Activated T-helper 1 cell treated with Interleukin-2 at 50 U/mL for 16 hours (primary cell): Measurements from ENCODE around the gene RPL18A.
A peak's percentile ranks its signal among the peaks of the same experiment; 100 is the strongest.

Experiments
- DNase-seq: peaks from one replicate; pipeline ENCODE4 v3.0.0-alpha.2; 2020; ENCODE audit warnings: low read depth

The RPL18A gene

DNA sequence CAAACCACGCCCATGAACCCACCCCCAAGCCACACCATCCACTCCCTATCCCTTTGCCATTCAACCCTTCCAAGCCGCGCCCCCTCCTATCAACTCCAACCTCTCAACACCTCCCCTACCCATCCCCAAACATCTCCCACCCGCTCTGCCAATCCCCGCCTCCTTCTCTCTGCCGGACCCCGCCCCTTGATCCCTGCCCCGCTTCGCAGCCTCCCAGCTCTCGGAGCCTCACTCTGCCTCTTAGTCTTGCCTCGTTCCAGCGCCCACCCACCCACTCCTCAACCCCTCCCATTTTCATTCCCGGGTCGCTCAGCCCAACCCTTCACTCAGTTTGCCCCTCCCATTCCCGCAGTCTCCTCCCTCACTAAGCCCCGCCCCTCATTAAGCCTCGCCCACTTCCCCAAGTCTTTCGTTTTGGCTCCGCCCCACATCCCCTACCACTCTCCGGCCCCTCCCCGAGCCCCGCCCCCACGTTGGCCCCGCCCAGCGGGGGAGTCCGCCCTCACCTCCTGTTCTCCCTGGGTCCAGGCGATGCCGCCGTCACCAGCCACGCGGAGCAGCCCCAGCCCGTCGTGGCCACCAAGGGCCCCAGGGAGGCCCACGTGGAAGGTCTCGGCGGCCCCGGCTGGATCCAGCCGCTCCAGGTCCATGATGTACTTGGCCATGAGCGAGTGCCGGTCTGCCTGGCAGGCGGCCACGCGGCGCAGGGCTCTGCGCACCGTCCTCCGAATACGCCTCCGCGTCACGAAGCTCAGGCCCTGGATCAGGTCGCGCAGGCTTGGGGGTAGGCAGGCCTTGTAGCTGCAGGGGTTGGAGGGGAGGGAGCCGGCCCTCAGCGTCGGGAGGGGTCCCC is 17.7 kb upstream of the RPL18A start:
- no peak for DNase-seq

DNA sequence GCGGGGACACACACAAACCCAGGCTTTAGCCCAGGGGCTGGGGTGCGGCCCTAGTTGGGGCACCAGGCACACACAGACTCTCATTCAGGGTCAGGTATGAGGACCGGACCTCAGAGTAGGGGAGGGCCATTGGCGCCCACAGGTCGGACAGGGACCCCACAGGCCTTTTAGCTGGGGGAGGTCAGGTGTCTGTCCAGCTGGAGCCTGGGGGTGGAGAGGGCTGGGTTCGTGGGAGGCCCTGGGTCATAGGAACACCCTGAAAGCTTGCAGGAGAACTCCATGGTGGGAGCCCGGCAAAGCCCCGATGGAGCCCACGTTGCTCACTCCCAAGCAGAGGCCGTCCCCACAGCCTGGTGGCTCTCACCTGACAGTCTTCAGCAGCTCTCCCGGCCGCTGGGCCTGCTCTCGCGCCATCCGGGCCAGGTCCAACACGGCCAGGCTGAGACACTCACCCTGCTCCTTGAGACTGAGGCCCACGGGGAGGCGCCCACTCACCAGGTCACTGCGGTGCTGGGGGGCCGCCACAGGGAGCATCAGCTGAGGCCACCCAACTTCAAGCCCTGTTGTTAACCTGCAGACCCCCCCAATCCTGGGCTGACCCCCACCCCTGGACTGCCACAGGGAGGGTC is 16.9 kb upstream of the RPL18A start:
- DNase-seq: no peak

DNA sequence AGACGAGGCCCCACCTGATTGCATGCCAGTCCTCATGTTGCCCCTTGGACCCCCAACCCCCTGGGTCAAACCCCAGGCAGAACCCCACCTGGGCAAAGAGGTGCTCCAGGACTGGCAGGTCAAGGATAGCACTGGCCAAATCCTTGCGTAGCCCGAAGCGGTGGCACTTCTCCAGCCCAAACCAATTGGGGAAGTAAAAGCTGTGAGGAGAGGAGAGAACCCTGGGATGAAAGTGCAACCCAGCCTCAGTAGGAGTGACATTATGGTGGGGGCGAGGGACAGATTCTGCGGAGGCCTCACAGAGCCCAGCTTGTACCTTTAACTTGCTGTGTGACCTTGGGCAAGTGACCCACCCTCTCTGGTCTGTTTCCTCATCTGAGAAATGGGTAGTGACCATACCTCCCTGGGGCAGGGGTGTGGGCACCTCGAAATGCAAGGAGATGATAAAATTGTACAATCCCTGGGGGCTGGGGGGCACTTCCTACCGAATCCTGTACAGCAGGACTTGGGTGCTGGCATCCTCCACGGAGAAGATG is 16.4 kb upstream of the RPL18A start:
- no peak for DNase-seq

DNA sequence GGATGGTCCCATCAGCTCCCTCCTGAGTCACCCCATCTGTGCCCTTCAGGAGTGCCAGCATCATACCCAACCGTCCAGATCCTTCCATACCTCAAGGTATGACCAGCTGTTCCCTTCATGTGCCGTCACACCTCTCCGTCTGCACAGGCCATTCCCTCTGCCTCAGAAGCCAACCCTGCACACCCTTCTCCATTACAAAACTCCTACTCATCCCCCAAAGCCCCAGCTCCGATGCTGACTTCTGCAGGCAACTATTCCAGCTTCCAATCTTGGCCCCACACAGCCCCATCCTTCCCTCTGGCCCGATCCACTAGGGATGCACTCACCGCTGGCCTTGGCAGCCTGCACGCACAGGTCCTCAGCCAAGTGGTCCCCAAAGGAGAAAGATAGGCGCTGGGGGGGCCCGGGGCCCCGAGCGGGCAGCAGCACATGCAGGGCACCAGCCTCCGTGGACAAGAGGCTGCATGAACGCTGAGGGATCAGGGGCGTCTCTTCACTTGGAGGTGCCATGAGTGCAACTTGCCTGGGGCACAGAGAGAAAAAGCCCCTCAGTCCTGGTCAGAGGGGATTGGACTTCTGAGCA is 15.7 kb upstream of the RPL18A start:
- no peak for DNase-seq

DNA sequence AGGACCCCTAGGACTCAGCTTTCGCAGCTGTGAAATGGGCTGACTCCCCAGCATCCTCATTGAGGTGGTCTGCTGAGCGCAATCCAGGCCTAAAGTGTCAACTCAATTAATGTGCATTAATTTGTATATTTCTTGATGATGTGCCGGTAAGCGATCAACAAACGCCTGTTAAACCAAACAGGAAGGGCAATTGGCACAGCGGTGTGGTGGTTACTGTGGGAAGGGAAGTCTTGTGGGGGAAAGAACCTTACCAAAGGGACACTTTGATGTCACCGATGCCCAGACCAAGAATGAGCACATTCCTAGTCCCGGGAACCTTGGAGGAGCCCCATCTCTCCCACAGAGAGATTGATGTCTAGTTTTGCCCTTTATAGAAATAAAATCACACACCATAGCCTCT is 13.6 kb upstream of the RPL18A start:
- peak; percentile 31 for DNase-seq

DNA sequence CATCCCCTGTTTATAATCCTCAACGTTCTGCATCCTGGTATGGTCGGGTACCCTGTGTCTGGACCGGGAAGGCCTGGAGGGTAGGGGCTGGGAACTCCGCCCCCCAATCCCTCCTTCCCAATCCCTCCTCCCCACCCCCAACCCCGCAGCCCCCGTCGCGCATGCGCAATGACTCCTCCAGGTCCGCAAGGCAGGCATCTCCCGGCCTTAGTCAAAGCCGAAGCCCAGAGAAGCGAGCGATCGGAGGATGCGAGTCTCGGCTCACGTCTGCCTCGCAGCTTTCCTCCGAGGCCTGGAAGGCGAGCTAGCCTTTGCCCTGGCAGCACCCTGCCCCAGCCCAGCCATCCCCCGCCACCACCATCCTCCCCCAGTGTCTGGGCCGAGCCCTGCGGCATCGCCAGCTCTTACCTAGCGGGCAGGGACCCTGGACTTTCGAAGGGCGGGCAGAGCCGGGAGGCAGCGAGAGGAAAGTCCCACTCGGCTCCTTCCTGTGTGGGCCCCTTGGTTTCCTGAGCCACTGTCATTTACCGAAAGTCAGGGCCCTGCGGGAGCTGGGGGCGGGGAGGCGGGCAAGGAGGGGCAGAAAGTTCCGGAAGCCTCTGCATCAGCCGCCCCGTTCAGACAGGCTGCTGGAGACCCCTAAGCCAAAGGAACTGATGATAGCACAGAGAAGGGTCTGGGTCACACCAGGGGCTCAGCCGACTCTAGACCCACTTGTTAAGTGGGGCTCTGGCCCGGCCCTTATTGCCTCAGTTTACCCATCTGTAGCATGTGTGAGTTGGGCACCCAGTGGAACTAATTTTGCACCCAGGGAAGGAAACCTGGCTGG is 12.0 kb upstream of the RPL18A start, which contains the start of gene JAK3:
Gene JAK3 (minus strand): TSS at position 445 of the 829 bp plus-strand sequence. CDS start 3,565 bp downstream, outside the sequence.
- DNase-seq: peak; percentile 69

DNA sequence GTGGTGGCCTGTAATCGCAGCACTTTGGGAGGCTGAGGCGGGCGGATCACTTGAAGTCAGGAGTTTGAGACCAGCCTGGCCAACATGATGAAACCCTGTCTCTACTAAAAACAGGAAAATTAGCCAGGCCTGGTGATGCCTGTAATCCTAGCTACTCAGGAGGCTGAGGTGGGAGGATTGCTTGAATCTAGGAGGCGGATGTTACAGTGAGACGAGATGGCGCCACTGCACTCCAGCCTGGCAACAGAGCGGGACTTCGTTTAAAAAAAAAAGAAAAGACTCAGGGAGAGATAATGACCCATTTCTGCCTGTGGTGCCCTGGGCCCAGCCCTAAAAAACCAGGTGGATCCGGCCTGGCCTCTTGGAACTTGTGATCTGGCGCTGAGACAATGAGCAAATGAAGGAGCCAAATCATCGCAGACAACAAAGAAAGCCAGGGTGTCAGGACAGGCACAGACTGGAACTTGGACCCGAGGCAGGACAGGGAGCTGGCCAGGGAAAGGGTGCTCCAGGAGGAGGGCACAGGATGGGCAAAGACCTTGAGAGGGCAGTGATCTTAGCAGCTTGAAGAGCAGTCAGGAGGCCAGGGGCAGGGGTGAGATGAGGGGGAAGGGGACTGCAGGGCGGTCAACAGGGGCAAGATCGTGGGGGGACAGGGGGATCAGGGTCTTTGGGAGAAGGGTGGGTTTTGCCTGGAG is 11.0 kb upstream of the RPL18A start:
- DNase-seq: no peak

DNA sequence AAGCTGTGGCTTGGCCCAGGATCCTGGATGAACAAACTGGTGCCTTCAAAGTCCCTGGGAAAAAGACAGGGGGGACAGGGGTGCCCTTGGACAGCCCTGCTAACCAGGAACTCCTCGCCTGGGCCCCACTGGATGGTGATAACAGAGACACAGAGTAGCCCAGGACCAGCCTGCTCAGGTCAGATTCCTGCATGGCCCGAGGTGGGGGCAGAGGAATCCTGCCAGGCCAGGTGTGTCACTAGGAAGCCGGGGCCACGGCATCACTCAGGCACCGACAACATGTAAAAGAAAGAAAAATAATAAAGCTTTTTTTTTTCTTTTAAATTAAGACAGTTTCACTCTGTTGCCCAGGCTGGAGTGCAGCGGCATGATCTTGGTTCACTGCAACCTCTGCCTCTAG is 5.6 kb upstream of the RPL18A start:
- no peak for DNase-seq

DNA sequence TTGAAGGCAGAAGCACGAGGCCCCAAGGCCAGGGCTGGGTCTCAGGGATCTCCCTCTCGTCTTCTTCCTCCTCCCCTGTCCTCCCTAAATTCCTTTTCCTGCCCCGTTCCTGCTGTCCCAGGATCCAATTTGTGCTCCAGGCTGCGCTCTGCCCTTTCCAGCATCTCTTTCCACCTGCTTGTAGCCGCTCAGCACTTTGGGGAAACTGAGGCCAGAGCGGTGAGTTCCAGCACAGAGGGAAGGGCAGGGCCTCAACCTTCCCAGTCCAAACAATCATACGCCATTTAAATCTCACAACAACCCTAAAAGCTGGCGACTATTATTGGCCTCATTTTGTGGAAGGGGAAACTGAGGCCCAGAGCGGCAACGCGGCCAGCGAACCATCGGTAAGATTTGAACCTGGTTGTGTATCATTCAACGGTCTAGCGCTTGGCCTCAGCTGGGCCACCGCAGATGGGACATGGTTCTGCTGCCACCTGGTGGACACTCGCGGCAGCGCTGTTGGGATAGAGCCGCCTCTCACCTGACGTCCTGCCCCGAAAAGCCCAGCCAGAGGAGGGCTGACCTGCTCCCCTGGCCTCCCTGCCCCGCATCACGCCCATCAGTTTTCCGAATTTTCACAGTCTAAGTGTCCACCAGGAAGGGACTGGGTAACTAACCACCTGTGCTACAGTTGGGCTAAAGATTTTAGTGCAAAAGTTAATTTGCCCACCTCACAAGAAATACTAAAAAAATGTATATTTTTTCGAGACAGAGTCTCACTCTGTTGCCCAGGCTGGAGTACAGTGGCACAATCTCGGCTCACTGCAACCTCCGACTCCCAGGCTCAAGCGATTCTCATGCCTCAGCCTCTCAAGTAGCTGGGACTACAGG is 4.2 kb upstream of the RPL18A start:
- DNase-seq: peak; percentile 80

DNA sequence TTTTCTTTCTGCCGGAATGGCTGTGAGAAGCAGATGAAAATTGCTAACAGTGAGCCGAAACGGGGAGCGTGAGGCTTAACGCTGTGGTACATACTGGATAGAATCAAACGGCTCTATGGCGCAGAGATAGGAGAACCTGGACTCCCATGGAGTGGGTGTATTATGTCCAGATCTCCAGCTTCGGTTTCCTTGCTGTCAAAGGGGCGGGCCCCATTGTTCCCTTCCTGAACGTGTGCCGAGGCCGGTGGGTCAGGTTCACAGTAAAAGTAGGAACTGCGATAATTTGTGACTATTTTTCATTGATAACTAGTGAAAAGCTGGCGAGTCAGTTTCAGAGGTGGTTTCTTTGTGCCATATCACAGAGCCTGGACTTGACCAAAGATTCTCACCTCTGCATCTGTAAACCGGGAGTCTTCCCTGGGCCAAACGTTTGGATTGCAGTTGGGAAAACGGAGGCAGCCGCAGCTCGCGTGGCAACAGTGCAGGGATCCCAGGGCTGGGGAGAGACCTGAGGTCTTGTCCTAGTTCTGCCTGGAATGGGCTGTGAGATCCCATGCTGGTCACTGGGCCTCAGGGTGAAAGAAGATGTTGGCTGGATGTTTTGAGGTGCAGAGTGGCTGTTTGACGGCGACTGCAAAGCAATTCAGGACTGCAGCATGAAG is 752 bp downstream of the RPL18A start:
- DNase-seq: no peak

DNA sequence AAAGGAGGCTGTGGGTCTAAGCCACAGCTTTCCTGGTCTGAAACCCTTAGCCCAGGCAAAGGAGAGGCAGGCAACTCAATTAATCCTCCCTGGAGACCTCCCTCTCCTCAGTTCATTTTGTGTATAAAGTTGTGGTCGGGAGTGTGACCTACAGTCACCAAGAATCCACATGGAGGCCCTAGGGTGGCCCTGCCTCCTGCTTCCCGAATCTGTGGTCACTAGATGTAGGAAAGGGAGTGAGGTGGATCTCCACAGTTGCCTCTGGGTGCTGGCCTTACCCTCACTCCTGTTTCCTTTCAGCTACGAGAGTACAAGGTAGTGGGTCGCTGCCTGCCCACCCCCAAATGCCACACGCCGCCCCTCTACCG is 1.3 kb downstream of the RPL18A start:
- DNase-seq: no peak

DNA sequence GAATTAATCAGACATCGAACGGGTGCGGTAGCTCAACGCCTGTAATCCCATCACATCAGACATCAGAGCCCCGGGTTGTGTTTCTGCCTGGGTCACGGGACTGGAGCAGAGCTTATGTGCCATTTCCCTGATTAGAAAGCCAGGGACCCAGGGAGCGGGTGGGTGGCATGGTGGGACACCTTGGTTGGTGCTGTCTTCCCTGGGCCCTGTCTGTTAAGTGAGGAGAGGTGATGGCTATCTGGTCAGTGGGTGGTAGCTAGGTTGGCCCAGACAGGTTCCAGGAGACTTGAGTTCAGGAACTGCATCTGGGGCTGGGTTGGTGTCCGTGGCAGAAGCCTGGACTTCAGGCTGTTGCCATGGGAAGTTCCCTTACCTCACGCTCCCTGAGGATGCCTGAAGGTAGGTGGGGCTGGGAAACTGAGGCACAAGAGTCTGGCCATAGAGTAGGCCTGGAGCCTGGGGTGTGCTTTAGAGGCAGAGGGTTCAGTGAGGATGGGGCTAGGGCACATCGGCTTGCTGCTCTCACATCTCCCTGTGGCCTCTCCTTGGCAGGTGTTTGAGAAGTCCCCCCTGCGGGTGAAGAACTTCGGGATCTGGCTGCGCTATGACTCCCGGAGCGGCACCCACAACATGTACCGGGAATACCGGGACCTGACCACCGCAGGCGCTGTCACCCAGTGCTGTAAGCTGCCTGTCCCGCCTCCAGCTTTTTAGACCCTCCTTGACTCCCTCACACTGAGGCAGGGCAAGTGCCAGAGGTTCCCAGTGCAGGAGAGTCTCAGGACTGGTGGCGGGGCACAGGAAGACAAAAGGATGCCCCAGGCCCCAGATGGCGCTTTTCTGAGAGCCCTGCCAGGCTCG is 2.1 kb downstream of the RPL18A start:
- DNase-seq: no peak

DNA sequence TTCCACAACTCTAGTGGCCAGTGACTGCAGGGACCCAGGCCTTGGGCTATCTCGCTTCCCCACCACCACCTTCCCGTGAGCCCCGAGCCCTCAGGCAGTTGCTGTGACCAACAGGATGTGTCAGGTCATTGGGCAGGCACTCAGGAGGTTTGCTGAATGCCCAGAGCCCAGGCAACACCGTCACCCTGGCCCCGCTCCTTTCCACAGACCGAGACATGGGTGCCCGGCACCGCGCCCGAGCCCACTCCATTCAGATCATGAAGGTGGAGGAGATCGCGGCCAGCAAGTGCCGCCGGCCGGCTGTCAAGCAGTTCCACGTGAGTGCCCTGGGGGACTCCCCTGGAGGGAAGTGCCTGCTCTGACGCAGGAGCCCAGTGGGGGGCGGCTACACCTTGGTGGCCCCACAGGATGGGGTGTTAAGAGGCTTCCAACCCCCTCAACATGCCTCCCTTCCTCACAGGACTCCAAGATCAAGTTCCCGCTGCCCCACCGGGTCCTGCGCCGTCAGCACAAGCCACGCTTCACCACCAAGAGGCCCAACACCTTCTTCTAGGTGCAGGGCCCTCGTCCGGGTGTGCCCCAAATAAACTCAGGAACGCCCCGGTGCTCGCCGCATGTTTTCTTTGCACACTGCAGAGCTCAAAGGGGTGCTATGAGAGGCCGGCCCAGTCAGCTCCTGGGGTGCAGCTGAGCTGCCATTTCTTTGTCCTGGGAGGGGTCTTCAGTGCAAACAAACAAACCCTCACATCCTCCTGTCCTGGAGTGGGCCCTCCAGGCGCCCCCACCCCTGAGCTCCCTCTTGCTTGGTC is 3.2 kb downstream of the RPL18A start:
- DNase-seq: no peak

DNA sequence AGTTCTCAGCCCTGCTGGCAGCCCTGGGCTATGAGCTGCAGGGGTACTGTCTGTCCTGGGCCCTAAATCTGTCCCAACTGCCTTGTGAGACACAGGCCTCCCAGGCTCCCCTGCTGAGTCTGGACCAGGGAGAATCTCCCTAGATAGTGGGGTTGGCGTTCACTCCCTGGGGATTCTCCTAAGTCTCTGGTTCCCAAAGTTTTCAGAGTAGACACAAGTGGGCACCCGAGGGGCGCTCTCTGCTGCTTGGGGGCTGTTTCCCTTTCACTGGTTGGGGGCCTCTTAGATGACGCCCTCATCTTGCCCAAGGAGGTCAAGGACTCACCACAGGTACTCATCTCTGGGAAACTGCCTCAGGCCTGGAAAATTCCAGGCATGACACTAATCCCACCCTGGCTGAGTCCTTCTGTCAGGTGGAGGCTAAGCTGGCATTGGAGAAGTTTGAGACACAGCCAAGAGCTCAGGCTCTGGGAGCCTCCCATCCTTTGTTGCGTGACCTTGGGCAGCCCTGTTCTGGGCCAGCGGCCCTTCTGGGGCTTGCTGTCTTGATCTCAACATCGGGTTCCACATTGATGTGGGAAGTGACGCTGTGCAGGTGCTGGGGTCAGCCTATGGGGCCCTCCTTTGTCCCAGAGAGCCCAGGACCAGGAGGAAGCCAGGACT is 3.9 kb downstream of the RPL18A start:
- no peak for DNase-seq

DNA sequence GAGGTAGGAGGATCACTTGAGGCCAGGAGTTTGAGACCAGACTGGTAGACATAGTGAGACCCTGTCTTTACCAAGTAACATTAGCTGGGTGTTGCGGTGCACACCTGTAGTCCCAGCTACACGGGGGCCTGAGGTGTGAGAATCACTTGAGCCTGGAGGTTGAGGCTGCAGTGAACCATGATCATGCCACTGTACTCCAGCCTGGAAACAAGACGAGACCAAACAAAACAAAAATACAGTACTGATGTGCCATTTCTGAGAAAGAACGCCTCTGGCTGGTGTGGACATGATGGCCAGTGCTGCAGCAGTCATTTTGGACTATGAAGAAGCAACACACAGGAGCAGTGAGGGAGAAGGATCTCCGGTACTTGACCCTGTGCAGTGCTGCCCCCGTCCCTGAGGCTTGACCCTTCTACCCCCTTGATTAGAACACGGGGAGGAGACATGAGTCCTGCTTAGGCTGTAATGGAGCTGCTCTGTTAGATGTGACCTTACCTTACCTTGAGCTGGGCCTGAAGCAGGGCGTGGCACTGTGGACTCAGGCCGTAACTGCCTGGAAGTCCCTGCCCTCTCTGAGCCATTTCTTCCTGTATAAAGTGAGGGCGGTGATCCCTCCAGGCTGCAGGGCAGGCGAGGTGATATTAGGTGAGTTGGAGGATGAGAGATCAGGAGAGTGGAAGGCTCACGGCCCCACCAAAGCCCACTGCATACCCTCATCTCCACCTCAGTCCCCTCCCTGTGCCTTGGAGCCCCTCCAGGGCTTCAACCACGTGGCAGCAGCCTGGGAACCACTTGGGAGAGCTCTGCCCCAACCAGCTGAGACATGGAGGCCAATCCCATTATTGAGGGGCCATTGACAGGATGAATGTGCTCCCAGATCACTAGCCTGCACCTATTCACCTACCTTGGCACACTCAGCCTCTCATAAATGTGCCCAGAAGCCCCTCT is 5.9 kb downstream of the RPL18A start:
- DNase-seq: no peak

DNA sequence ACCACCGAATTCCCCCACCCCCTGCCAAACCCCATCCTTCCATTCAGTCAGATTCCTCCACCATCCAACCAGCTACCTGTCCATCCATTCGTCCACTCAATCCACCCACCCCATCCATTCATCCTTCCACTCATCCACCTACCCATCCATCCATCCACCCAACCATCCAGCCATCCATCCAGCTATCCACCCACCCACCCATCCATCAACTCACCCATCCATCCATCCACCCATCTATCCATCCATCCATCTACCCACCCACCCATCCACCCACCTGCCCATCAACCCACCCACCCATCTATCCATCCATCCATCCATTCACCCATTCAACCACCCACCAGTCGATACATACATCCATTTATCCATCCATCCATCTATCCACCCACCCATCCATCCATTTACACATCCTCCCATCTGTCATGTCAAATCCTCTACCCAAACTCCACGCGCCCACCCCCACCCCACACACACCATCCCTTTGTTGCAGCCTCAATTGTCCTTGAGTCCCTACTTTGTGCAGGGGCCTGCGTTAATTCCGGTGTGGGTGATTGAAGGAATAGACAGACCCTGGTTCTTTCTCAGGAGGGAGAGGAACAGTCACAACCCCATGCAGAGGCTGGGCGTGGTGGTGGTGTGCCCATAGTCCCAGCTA is 6.7 kb downstream of the RPL18A start:
- no peak for DNase-seq
